GM12878 (cell line): Measurements from ENCODE around the gene CAMKMT. TPM values are rescaled to one million over a fixed set of nuclear protein-coding genes. Genes with fewer than 3 reads are reported as not detected.

ENCODE experiments used
- ATF3 ChIP-seq: IDR thresholded peaks from 2 replicates; pipeline ENCODE4 v1.6.1; 2011; ENCODE audit warnings: low read depth, mild to moderate bottlenecking, low read length, moderate library complexity, borderline replicate concordance; ENCODE audit errors: extremely low read depth
- ATF7 ChIP-seq: fragments of 450-650 bp; IDR thresholded peaks from 2 replicates; pipeline ENCODE4 v1.6.1; 2016; ENCODE audit warnings: low read depth, mild to moderate bottlenecking
- CBX5 ChIP-seq: sonication (generic); IDR thresholded peaks from 2 replicates; pipeline ENCODE4 v1.6.1; 2016; ENCODE audit warnings: low read depth, moderate library complexity, mild to moderate bottlenecking, inconsistent platforms
- CEBPB ChIP-seq, 2 experiments: fragments of 150-350 bp in 1 of 2; IDR thresholded peaks; 2 replicates each; pipeline ENCODE4 v1.6.1; 2012 to 2014; ENCODE audit warnings: low read depth in 2 of 2, low read length in 2 of 2, borderline replicate concordance in 1 of 2, inconsistent platforms in 1 of 2
- CREB1 ChIP-seq: IDR thresholded peaks from 2 replicates; pipeline ENCODE4 v1.6.1; 2012; ENCODE audit warnings: low read depth, mild to moderate bottlenecking, inconsistent platforms
- CUX1 ChIP-seq: IDR thresholded peaks from 2 replicates; pipeline ENCODE4 v1.6.1; 2012; ENCODE audit warnings: improper control_type of control experiment, low read depth, low read length; ENCODE audit not compliant: insufficient replicate concordance
- E2F4 ChIP-seq: IDR thresholded peaks from 2 replicates; pipeline ENCODE4 v1.6.1; 2012; ENCODE audit warnings: low read depth, low read length, improper control_type of control experiment
- HCFC1 ChIP-seq: fragments of 150-350 bp; IDR thresholded peaks from 2 replicates; pipeline ENCODE4 v1.6.1; 2014; ENCODE audit warnings: low read length
- HSF1 ChIP-seq: fragments of 150-350 bp; IDR thresholded peaks from 2 replicates; pipeline ENCODE4 v1.6.1; 2014; ENCODE audit warnings: mild to moderate bottlenecking, low read depth, low read length
- PKNOX1 ChIP-seq: fragments of 450-650 bp; IDR thresholded peaks from 2 replicates; pipeline ENCODE4 v1.6.1; 2016; ENCODE audit warnings: mild to moderate bottlenecking
- SREBF2 ChIP-seq: IDR thresholded peaks from 2 replicates; pipeline ENCODE4 v1.6.1; 2012; ENCODE audit warnings: mild to moderate bottlenecking, low read length
- TCF12 ChIP-seq: IDR thresholded peaks from 2 replicates; pipeline ENCODE4 v1.6.1; 2011; ENCODE audit warnings: low read depth, mild to moderate bottlenecking, low read length
- ZBTB11 ChIP-seq: fragments of 450-650 bp; formaldehyde crosslinking; IDR thresholded peaks from 2 replicates; pipeline ENCODE4 v1.5.0; 2022; ENCODE audit warnings: mild to moderate bottlenecking, missing genetic modification characterization
- ZNF274 ChIP-seq: IDR thresholded peaks from one replicate; pipeline ENCODE4 v1.8.0; 2011; ENCODE audit not compliant: insufficient read length, insufficient read depth
- polyA plus RNA-seq, 11 experiments: library from polyadenylated mRNA; depleted of rRNA in 4 of 11; unstranded in 6 of 11; stranded (reverse) in 5 of 11; fragments of >200 nt; fragmentation: Nextera tagmentation in 4 of 11; fragmentation: Illumina TruSeq in 1 of 11; extraction: Ambion mirVana in 4 of 11; extraction: Trizol in 1 of 11; gene quantifications; 1 replicate in 1 of 11; 2 replicates in 10 of 11; pipeline versions ENCODE4 v1.2.1 to v1.2.3, GENCODE V29; 2011 to 2016; ENCODE audit warnings: inconsistent platforms in 2 of 11, missing spikeins in 2 of 11, low read depth in 1 of 11
- total RNA-seq, 4 experiments: library from RNA; depleted of rRNA in 3 of 4; stranded (reverse); fragments of >200 nt in 3 of 4; fragmentation: Illumina TruSeq in 1 of 4; extraction: Trizol in 1 of 4; gene quantifications; 2 replicates each; pipeline versions ENCODE4 v1.2.1 to v1.2.3, GENCODE V29; 2013 to 2021

The CAMKMT gene
- total and polyA plus RNA-seq, 10 of the 15 experiments (the other 5 are each of a cell fraction or from before 2014, with no cell fraction given): 2.7 to 16.0 (median 11.8) TPM

GRCh38 chr2:44778671-44779476 is 417.1 kb downstream of the CAMKMT start (continued):
- TF ChIP-seq ATF3 (no peak), ZNF274 (no peak), CEBPB (IDR thresholded peaks at IDR 0.05; ENCODE audit: borderline replicate concordance in 1 of 2, low read depth in 2 of 2, low read length in 2 of 2) (no peak), PKNOX1 (peak; percentile 83), SREBF2 (no peak), ZBTB11 (CRISPR knock-in tag) (no peak), CBX5 (peak; percentile 75; the same call in 1 of the 2 replicates), CREB1 (no peak), HCFC1 (no peak), ATF7 (peak; percentile 64), CUX1 (no peak), HSF1 (no peak), TCF12 (peak; percentile 17; the same call in 1 of the 2 replicates), E2F4 (no peak)
